HL-60 (cell line): Measurements from ENCODE around the gene PPL.

Experiments used
- GABPA ChIP-seq: IDR thresholded peaks from 2 replicates; pipeline ENCODE4 v1.6.1; 2012; ENCODE audit warnings: low read depth
- POLR2AphosphoS5 ChIP-seq: IDR thresholded peaks from 2 replicates; pipeline ENCODE4 v1.6.1; 2012; ENCODE audit warnings: low read depth
- SPI1 ChIP-seq: IDR thresholded peaks from 2 replicates; pipeline ENCODE4 v1.6.1; 2012; ENCODE audit warnings: low read depth, mild to moderate bottlenecking, borderline replicate concordance
- TF ChIP-seq, protein P1 (sequence below): IDR thresholded peaks from one replicate; pipeline ENCODE4 v1.5.1; 2011; ENCODE audit warnings: low read length, control low read depth, inconsistent platforms; ENCODE audit not compliant: insufficient read depth
- TF ChIP-seq, protein P2 (sequence below): IDR thresholded peaks from 2 replicates; pipeline ENCODE4 v1.6.1; 2012; ENCODE audit warnings: low read depth; ENCODE audit not compliant: insufficient replicate concordance

DNA sequence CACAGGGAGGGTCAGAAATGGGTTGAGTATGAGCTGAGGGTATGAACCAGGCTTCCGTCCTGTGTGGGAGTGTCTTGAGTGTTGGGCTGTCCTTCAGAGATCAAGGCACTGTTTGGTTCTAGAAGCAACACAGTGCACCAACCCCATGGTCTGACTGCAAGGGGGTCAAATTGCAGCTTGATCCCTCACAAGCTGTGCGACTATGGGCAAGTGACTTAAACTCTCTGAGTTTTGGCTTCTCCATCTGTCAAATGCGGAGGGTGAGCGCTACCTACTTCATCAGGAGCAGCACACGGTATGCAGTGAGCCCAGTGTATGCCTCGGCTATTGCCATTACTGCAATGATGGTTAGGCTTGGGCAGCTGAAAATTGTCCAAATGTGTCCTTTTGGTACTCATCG, 42.2 kb upstream of the PPL start:
- TF ChIP-seq, protein P1, sequence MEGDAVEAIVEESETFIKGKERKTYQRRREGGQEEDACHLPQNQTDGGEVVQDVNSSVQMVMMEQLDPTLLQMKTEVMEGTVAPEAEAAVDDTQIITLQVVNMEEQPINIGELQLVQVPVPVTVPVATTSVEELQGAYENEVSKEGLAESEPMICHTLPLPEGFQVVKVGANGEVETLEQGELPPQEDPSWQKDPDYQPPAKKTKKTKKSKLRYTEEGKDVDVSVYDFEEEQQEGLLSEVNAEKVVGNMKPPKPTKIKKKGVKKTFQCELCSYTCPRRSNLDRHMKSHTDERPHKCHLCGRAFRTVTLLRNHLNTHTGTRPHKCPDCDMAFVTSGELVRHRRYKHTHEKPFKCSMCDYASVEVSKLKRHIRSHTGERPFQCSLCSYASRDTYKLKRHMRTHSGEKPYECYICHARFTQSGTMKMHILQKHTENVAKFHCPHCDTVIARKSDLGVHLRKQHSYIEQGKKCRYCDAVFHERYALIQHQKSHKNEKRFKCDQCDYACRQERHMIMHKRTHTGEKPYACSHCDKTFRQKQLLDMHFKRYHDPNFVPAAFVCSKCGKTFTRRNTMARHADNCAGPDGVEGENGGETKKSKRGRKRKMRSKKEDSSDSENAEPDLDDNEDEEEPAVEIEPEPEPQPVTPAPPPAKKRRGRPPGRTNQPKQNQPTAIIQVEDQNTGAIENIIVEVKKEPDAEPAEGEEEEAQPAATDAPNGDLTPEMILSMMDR = no peak
- TF ChIP-seq POLR2AphosphoS5 = no peak
- TF ChIP-seq, protein P2, sequence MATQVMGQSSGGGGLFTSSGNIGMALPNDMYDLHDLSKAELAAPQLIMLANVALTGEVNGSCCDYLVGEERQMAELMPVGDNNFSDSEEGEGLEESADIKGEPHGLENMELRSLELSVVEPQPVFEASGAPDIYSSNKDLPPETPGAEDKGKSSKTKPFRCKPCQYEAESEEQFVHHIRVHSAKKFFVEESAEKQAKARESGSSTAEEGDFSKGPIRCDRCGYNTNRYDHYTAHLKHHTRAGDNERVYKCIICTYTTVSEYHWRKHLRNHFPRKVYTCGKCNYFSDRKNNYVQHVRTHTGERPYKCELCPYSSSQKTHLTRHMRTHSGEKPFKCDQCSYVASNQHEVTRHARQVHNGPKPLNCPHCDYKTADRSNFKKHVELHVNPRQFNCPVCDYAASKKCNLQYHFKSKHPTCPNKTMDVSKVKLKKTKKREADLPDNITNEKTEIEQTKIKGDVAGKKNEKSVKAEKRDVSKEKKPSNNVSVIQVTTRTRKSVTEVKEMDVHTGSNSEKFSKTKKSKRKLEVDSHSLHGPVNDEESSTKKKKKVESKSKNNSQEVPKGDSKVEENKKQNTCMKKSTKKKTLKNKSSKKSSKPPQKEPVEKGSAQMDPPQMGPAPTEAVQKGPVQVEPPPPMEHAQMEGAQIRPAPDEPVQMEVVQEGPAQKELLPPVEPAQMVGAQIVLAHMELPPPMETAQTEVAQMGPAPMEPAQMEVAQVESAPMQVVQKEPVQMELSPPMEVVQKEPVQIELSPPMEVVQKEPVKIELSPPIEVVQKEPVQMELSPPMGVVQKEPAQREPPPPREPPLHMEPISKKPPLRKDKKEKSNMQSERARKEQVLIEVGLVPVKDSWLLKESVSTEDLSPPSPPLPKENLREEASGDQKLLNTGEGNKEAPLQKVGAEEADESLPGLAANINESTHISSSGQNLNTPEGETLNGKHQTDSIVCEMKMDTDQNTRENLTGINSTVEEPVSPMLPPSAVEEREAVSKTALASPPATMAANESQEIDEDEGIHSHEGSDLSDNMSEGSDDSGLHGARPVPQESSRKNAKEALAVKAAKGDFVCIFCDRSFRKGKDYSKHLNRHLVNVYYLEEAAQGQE = no peak
- no peak for TF ChIP-seq GABPA
- TF ChIP-seq SPI1 = no peak
